ENCODE results near the gene OR6B1. TPM values are rescaled to one million over a fixed set of nuclear protein-coding genes. Genes with fewer than 3 reads are reported as not detected.

Gene OR6B1
- total and polyA plus RNA-seq, 2 donors, result not detected

DNA sequence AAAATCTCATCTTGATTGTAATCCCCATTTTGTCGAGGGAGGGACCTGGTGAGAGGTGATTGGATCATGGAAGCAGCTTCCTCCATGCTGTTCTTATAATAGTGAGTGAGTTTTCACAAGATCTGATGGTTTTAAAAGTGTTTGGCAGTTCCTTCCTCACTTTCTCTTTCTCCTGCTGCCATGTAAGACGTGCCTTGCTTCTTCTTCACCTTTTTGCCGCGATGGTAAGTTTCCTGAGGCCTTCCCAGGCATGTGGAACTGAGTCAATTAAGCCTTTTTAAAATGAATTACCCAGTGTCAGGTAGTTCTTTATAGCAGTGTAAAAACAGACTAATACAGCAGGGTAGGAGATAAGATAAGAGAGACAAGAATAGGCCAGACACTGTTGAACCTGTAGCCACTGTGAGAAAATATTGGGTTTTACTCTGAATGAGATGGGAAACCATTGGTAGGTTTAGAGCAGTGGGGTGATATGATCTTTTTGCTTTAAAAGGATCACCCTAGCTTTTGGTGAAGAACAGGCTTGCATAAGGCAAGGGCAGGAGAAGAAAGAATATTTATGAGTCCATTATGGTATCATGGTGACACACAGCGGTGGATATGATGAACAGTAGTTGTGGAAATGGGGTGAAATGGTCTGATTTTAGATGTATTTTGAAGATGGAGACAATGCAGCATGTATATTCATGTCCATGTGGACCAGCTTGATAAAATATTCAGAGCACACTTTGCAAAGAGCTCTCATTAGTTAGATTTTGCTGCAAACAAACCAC lies 11.5 kb downstream of the OR6B1 start:
- Histone ChIP-seq H3K36me3 (ENCODE audit: control insufficient read depth in 2 of 2, insufficient read depth in 2 of 2, low read length in 1 of 2) (no peaks in the 10 kb centered on the region), H3K9me3 (ENCODE audit: control insufficient read depth in 2 of 2, insufficient read depth in 1 of 2, low read length in 1 of 2) (peaks cover 0 to 4% of the 10 kb centered on the region in 2 donors), H3K4me3 (ENCODE audit: low read length in 2 of 2) (no peak overlapping the region), H3K27ac (ENCODE audit: low read depth in 1 of 2, low read length in 1 of 2) (no peak overlapping the region), H3K27me3 (ENCODE audit: control insufficient read depth in 2 of 2, insufficient read depth in 1 of 2, low read length in 1 of 2) (no peaks in the 10 kb centered on the region), H3K4me1 (ENCODE audit: control insufficient read depth in 2 of 2, insufficient read depth in 2 of 2, low read length in 2 of 2) (no peaks in the 10 kb centered on the region)
- DNase-seq (ENCODE audit: low read depth in 6 of 9, low spot score in 9 of 9), result no peak
- WGBS, result 74% methylated on average over 5 of the region's 5 CpGs

DNA sequence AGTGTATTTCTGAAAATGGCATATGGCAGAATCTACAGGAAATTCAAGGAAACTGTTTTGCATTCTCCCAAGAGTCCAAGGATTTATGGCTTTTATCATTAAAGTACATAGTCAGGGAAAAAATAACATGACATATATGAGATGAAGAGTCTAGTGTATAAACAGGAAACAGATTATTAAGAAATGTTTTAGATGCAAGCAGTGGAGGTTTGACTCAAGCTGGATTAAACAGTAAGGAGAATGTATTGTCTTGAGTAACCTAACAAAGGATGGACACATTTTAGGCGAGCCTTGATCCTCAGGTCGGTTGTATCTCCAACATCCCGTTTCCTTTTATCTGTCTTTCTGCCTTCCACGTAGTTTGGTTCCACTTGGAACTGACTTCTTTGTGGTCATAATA lies 17.9 kb downstream of the OR6B1 start:
- WGBS, result 74% methylated on average over 4 of the region's 4 CpGs
- no peak overlapping the region for H3K27ac ChIP-seq (ENCODE audit: low read depth in 1 of 2, low read length in 1 of 2)

GRCh38 chr7:144019457-144019856 lies 19.3 kb downstream of the OR6B1 start:
- Histone ChIP-seq H3K36me3 (ENCODE audit: control insufficient read depth in 2 of 2, insufficient read depth in 2 of 2, low read length in 1 of 2) (no peaks in the 10 kb centered on the region), H3K4me1 (ENCODE audit: control insufficient read depth in 2 of 2, insufficient read depth in 2 of 2, low read length in 2 of 2) (no peaks in the 10 kb centered on the region), H3K9me3 (ENCODE audit: control insufficient read depth in 2 of 2, insufficient read depth in 1 of 2, low read length in 1 of 2) (no peaks in the 10 kb centered on the region), H3K27ac (ENCODE audit: low read depth in 1 of 2, low read length in 1 of 2) (no peak overlapping the region), H3K27me3 (ENCODE audit: control insufficient read depth in 2 of 2, insufficient read depth in 1 of 2, low read length in 1 of 2) (no peaks in the 10 kb centered on the region), H3K4me3 (ENCODE audit: low read length in 2 of 2) (no peak overlapping the region)
- no peak for DNase-seq (ENCODE audit: low read depth in 6 of 9, low spot score in 9 of 9)
- WGBS, result 84% methylated on average over 2 of the region's 2 CpGs

More for the DNA sequence above, 17.9 kb downstream of the OR6B1 start:
- H3K27me3 ChIP-seq (ENCODE audit: control insufficient read depth in 2 of 2, insufficient read depth in 1 of 2, low read length in 1 of 2), result no peaks in the 10 kb centered on the region
- no peaks in the 10 kb centered on the region for H3K36me3 ChIP-seq (ENCODE audit: control insufficient read depth in 2 of 2, insufficient read depth in 2 of 2, low read length in 1 of 2)
- DNase-seq (ENCODE audit: low read depth in 6 of 9, low spot score in 9 of 9), result no peak
- H3K4me1 ChIP-seq (ENCODE audit: control insufficient read depth in 2 of 2, insufficient read depth in 2 of 2, low read length in 2 of 2), result no peaks in the 10 kb centered on the region
- H3K9me3 ChIP-seq (ENCODE audit: control insufficient read depth in 2 of 2, insufficient read depth in 1 of 2, low read length in 1 of 2), result no peaks in the 10 kb centered on the region
- H3K4me3 ChIP-seq (ENCODE audit: low read length in 2 of 2), result no peak overlapping the region

DNA sequence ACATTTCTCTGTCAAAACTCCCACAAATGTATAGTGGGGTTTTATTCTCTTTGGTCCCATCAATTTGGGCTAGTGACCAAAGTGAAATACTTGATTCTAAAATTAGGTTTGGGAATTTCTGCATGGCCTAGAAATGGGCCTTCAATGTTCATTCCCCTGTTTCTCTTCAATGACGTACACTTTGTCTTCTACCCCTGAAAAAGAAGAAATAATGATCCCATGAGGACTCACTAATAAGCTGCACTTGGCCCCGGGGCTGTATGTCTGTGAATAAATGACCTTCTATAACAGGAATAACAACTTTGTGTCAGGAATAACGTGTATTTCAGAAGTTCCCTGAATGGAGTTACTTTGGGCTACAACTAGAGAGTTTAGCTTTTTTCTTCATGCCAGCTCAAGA lies 20.2 kb downstream of the OR6B1 start:
- no peak overlapping the region for H3K4me3 ChIP-seq (ENCODE audit: low read length in 2 of 2)
- WGBS, result 64% methylated on average over 3 of the region's 3 CpGs
- H3K4me1 ChIP-seq (ENCODE audit: control insufficient read depth in 2 of 2, insufficient read depth in 2 of 2, low read length in 2 of 2), result no peaks in the 10 kb centered on the region
- no peaks in the 10 kb centered on the region for H3K36me3 ChIP-seq (ENCODE audit: control insufficient read depth in 2 of 2, insufficient read depth in 2 of 2, low read length in 1 of 2)
- no peak overlapping the region for H3K27ac ChIP-seq (ENCODE audit: low read depth in 1 of 2, low read length in 1 of 2)
- no peaks in the 10 kb centered on the region for H3K27me3 ChIP-seq (ENCODE audit: control insufficient read depth in 2 of 2, insufficient read depth in 1 of 2, low read length in 1 of 2)
- no peaks in the 10 kb centered on the region for H3K9me3 ChIP-seq (ENCODE audit: control insufficient read depth in 2 of 2, insufficient read depth in 1 of 2, low read length in 1 of 2)
- DNase-seq (ENCODE audit: low read depth in 6 of 9, low spot score in 9 of 9), result no peak

GRCh38 chr7:144022169-144022568 lies 22.0 kb downstream of the OR6B1 start:
- no peaks in the 10 kb centered on the region for H3K36me3 ChIP-seq (ENCODE audit: control insufficient read depth in 2 of 2, insufficient read depth in 2 of 2, low read length in 1 of 2)
- DNase-seq (ENCODE audit: low read depth in 6 of 9, low spot score in 9 of 9), result no peak
- H3K27ac ChIP-seq (ENCODE audit: low read depth in 1 of 2, low read length in 1 of 2), result no peak overlapping the region
- no peaks in the 10 kb centered on the region for H3K9me3 ChIP-seq (ENCODE audit: control insufficient read depth in 2 of 2, insufficient read depth in 1 of 2, low read length in 1 of 2)
- no peaks in the 10 kb centered on the region for H3K4me1 ChIP-seq (ENCODE audit: control insufficient read depth in 2 of 2, insufficient read depth in 2 of 2, low read length in 2 of 2)
- no peak overlapping the region for H3K4me3 ChIP-seq (ENCODE audit: low read length in 2 of 2)
- no peaks in the 10 kb centered on the region for H3K27me3 ChIP-seq (ENCODE audit: control insufficient read depth in 2 of 2, insufficient read depth in 1 of 2, low read length in 1 of 2)

GRCh38 chr7:144023171-144023827 lies 23.2 kb downstream of the OR6B1 start:
- DNase-seq (ENCODE audit: low read depth in 6 of 9, low spot score in 9 of 9), result no peak
- H3K4me1 ChIP-seq (ENCODE audit: control insufficient read depth in 2 of 2, insufficient read depth in 2 of 2, low read length in 2 of 2), result no peaks in the 10 kb centered on the region
- H3K9me3 ChIP-seq (ENCODE audit: control insufficient read depth in 2 of 2, insufficient read depth in 1 of 2, low read length in 1 of 2), result no peaks in the 10 kb centered on the region
- no peak overlapping the region for H3K27ac ChIP-seq (ENCODE audit: low read depth in 1 of 2, low read length in 1 of 2)
- H3K27me3 ChIP-seq (ENCODE audit: control insufficient read depth in 2 of 2, insufficient read depth in 1 of 2, low read length in 1 of 2), result no peaks in the 10 kb centered on the region
- WGBS, result 90% methylated on average over 4 of the region's 4 CpGs
- H3K4me3 ChIP-seq (ENCODE audit: low read length in 2 of 2), result no peak overlapping the region
- H3K36me3 ChIP-seq (ENCODE audit: control insufficient read depth in 2 of 2, insufficient read depth in 2 of 2, low read length in 1 of 2), result no peaks in the 10 kb centered on the region

DNA sequence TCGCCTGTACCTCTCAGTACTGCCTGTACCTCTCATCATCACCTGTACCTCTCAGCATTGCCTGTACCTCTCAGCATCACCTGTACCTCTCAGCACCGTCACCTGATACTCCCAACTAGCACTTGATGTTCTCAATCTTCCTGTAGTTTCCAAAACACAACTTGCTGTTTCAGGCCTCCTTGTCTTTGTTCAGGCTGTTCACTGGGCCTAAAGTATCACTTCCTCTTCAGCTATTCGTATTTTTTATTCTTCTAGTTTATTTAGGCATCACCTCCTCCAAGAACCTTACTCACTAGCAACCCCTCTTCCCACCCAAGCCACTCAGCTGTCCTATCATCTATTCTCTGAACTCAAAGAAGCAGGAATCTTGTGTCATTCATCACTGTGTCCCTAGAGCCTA lies 24.1 kb downstream of the OR6B1 start:
- Histone ChIP-seq H3K36me3 (ENCODE audit: control insufficient read depth in 2 of 2, insufficient read depth in 2 of 2, low read length in 1 of 2) (no peaks in the 10 kb centered on the region), H3K4me3 (ENCODE audit: low read length in 2 of 2) (no peak overlapping the region), H3K27ac (ENCODE audit: low read depth in 1 of 2, low read length in 1 of 2) (no peak overlapping the region), H3K4me1 (ENCODE audit: control insufficient read depth in 2 of 2, insufficient read depth in 2 of 2, low read length in 2 of 2) (no peaks in the 10 kb centered on the region), H3K9me3 (ENCODE audit: control insufficient read depth in 2 of 2, insufficient read depth in 1 of 2, low read length in 1 of 2) (no peaks in the 10 kb centered on the region), H3K27me3 (ENCODE audit: control insufficient read depth in 2 of 2, insufficient read depth in 1 of 2, low read length in 1 of 2) (no peaks in the 10 kb centered on the region)
- 87% methylated on average over 3 of the region's 3 CpGs for WGBS
- DNase-seq (ENCODE audit: low read depth in 6 of 9, low spot score in 9 of 9), result no peak

DNA sequence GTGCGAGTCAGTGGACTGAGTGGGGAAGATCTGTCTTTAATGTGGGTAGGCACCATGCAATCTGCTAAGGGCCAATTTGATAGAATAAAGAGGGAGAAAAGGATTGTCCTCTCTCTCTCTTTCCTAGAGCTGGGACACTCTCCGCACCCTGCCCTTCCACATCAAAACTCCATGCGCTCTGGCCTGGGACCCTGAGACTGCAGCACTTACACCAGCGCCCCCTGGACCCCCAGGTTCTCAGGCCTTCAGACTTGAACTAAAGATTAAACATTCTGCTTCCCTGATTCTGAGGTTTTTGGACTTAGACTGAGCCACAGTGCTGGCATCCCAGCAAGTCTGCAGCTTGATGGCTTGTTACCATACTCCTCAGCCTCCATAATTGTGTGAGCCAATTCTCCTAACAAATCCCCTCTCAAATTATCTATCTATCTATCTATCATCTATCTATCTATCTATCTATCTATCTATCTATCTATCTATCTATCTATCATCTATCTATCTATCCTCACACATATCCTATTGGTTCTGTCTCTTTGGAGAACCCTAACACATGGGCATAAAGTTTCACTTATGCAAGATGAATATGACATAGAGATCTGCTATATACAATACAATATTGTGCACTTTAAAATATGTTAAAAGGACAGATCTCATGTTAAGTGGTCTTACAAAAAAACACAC lies 26.2 kb downstream of the OR6B1 start:
- Histone ChIP-seq H3K9me3 (ENCODE audit: control insufficient read depth in 2 of 2, insufficient read depth in 1 of 2, low read length in 1 of 2) (no peaks in the 10 kb centered on the region), H3K27me3 (ENCODE audit: control insufficient read depth in 2 of 2, insufficient read depth in 1 of 2, low read length in 1 of 2) (no peaks in the 10 kb centered on the region), H3K4me1 (ENCODE audit: control insufficient read depth in 2 of 2, insufficient read depth in 2 of 2, low read length in 2 of 2) (no peaks in the 10 kb centered on the region), H3K4me3 (ENCODE audit: low read length in 2 of 2) (no peak overlapping the region), H3K27ac (ENCODE audit: low read depth in 1 of 2, low read length in 1 of 2) (no peak overlapping the region), H3K36me3 (ENCODE audit: control insufficient read depth in 2 of 2, insufficient read depth in 2 of 2, low read length in 1 of 2) (no peaks in the 10 kb centered on the region)
- no peak for DNase-seq (ENCODE audit: low read depth in 6 of 9, low spot score in 9 of 9)
- 85% methylated on average over 4 of the region's 4 CpGs for WGBS

- DNase-seq (ENCODE audit: low read depth in 6 of 9, low spot score in 9 of 9), result no peak
- no peaks in the 10 kb centered on the region for H3K36me3 ChIP-seq (ENCODE audit: control insufficient read depth in 2 of 2, insufficient read depth in 2 of 2, low read length in 1 of 2)
- H3K4me3 ChIP-seq (ENCODE audit: low read length in 2 of 2), result no peak overlapping the region
- H3K4me1 ChIP-seq (ENCODE audit: control insufficient read depth in 2 of 2, insufficient read depth in 2 of 2, low read length in 2 of 2), result no peaks in the 10 kb centered on the region
- 32% methylated on average over 3 of the region's 3 CpGs for WGBS
- no peak overlapping the region for H3K27ac ChIP-seq (ENCODE audit: low read depth in 1 of 2, low read length in 1 of 2)
- no peaks in the 10 kb centered on the region for H3K9me3 ChIP-seq (ENCODE audit: control insufficient read depth in 2 of 2, insufficient read depth in 1 of 2, low read length in 1 of 2)
- H3K27me3 ChIP-seq (ENCODE audit: control insufficient read depth in 2 of 2, insufficient read depth in 1 of 2, low read length in 1 of 2), result no peaks in the 10 kb centered on the region
These were observed 26.9 kb downstream of the OR6B1 start for GRCh38 chr7:144027070-144027469.
